NCI-H82 (cell line): Measurements from ENCODE around the gene PRDM12.

ENCODE experiments used
- DNase-seq: peaks from one replicate; lab custom pipeline; 2025; lab: John Stamatoyannopoulos, UW

PRDM12 gene

GRCh38 chr9:130689937-130690700 is 25.7 kb downstream of the PRDM12 start:
- DNase-seq, result peak; percentile 92

GRCh38 chr9:130692321-130692720 is 27.9 kb downstream of the PRDM12 start:
- no peak for DNase-seq

DNA sequence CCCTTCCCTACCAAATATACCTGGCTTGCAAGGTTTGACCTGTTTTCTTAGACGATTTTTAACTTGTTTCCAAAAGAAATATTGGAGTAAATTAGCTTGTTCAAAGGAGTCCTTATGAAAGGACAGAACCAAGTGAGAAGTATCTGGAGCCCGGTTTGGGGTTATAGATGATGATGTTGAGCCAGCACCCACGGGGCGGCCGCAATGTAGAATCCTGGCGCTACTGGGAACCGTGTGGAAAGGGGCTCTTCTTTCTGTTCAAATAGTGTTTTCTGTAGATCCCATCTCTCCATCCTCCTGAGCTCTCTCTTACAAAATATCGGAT is 28.7 kb downstream of the PRDM12 start:
- DNase-seq, result no peak

DNA sequence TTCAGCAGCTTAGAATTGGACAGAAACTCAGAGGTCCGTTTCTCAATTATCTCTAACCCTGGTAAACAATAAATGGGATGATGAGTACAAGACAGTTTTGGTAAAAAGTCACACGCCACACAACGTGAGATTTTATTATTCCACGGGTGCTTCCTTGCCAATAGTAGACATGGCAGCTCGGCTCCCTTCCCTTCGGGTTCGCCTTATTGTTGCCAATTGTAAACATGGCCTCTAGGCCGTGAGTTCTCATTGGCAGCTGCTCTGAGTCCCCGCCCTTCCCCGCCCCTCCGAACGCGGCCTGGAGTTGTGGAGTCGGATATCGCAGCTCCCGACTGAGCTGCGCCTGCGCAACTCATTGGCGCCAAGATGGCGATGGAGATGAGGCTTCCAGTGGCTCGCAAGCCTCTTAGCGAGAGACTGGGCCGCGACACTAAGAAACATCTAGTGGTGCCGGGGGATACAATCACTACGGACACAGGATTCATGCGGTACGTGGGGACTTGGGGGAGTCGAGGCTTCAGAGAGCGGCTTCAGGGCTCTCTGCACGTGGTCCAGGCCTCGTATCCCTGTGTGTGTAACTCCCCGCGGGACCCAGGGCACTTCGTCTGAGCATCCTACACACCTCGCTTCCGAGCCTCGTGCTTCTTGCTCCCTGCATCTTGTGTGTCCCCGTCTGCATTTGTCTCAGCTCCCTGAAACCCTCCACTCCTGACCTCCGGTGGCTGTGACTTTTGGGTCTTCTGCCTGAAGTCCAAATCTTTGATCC is 29.2 kb downstream of the PRDM12 start, which contains the start of gene EXOSC2:
TSS of gene EXOSC2 (plus strand) at position 355 of the 766 bp plus-strand sequence. CDS start at position 367, 12 bp downstream.
- peak; percentile 99 for DNase-seq

GRCh38 chr9:130694205-130694604 is 29.8 kb downstream of the PRDM12 start:
- DNase-seq, result peak; percentile 37

- DNase-seq, result peak; percentile 71
Observed at GRCh38 chr9:130696139-130696650, 31.8 kb downstream of the PRDM12 start.

- no peak for DNase-seq
Observed at GRCh38 chr9:130696996-130697395, 32.6 kb downstream of the PRDM12 start.

GRCh38 chr9:130698514-130698913 is 34.1 kb downstream of the PRDM12 start:
- DNase-seq, result no peak

DNA sequence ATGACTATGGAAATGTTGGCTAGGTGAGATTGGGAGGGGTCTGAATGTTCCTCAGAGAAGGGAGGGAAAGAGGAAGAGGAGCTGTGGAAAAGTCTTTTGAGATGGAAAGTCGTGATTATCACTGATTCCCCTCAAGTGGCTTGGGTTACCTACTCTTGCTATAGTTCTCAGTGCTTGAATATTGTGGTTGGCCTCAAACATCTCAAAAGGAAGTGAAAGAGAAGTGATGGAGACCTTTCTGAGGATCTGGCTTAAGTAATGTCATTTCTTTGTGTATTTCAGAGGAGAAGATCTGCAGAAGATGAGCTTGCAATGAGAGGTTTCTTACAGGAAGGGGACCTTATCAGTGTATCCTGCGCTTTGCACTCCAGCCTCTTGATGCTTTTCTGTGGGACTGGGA is 34.7 kb downstream of the PRDM12 start:
- DNase-seq, result no peak

GRCh38 chr9:130701059-130702022 is 36.9 kb downstream of the PRDM12 start:
- peak; percentile 80 for DNase-seq

GRCh38 chr9:130703501-130703900 is 39.1 kb downstream of the PRDM12 start:
- DNase-seq, result no peak

DNA sequence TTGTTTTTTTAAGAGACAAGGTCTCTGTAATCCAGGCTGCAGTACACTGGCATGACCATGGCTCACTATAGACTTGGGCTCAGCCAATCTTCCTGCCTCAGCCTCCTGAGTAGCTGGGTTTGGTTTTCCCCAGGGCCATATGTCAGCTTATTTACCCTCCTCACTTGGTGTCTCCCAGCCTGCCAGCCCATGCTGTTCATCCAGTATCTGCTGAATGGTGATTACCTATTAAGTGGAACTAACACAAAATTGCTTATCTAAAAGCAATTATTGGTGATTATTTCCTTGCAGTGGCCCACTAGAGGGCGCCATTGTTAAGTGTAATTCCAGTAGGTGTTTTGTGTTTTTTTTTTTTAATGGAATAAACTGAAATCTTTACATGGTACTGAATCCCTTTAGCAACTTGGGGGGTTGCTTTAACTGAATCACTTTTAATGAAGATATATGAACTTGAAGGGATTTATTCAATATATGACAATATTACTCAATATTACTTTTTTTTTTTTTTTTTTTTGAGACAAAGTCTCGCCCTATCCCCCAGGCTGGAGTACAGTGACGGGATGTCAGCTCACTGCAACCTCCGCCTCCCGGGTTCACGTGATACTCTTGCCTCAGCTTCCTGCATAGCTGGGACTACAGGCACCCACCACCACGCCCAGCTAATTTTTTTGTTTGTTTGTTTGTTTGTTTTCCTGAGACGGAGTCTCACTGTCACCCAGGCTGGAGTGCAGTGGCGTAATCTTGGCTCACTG is 43.0 kb downstream of the PRDM12 start:
- DNase-seq, result peak; percentile 86

DNA sequence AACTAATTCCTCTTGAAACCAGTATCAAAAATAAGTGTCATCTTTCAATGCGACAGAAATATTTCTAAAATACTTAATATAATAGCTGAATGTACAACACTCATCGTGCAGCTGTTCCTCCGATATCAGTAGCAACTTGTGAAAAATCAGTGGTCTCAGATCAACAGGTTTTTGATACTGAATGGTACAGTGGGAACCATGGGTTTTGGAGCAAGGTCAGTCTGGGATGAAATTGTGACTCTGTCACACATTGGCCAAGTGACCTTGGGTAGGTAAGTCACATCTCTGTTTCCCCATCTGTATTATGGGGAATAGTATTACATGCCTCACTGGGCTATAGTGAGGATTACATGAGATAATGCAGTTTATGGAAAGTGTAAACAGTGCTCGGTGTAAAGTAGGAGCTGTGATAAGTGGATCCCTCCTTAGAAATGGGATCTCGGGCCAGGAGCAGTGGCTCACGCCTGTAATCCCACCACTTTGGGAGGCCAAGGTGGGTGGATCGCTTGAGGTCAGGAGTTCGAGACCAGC is 46.5 kb downstream of the PRDM12 start:
- DNase-seq, result peak; percentile 56

- DNase-seq, result no peak
Observed at GRCh38 chr9:130711469-130711868, 47.1 kb downstream of the PRDM12 start.

DNA sequence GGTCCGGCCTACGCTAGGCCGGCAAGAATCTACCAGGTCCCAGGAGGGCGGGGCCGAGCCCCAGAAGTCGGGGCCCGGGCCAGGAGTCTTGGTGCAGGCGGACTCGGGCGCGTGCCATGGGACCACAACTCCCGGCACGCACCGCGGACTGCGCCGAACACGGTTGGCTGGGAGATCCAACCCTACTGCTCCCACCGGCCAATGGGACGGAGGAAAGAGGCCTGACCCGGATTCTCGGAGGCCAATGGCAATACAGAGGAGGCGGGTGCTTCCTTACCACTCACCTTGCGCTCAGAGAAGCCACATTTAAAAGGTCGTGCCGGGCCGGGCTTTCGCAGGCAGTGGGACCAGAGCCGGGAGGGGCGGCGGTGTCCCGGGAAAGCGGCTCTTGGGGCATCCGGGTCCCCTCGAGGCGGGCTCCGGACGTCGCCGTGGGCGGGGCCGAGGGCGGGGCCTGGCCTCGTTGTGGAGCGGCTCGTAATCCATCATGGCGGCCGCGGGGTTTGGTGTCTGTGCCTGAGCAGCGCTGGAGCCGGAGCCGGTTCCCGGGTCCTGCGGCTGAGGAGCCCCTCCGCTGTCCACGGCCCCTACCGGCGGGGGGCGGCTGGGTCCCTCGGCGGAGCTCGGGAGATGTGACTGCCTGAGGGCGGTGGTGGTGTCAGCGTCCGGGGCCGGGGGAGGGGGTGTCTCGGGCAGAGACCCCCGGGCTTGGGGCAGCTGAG is 48.3 kb downstream of the PRDM12 start:
- DNase-seq, result peak; percentile 98

- DNase-seq, result peak; percentile 39
Observed at GRCh38 chr9:130713286-130713960, 49.0 kb downstream of the PRDM12 start.

DNA sequence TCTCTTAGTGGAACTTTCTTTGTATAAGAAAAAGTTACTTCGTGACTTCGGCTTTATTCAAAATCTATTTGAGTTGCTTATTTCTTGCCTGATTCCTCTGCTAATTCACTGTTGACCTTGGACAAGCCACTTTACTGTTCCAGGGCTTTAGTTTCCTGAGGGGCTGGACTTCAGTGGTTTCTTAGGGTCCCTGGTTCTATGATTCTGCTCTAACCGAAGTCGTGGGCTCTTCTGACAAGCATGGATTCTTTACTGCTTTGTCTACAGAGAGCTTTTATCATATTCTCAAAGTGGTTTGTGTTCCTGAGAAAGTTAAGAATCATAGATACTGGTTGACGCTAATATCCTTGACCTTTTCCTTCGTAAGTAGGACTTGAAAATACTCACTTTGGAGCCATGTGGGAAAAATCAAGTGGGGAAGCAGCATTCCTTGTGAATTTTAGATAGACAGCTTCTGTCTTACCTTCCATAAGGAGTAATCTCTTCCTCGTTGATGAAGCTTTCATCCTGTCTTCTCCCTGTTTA is 50.3 kb downstream of the PRDM12 start:
- DNase-seq, result no peak

DNA sequence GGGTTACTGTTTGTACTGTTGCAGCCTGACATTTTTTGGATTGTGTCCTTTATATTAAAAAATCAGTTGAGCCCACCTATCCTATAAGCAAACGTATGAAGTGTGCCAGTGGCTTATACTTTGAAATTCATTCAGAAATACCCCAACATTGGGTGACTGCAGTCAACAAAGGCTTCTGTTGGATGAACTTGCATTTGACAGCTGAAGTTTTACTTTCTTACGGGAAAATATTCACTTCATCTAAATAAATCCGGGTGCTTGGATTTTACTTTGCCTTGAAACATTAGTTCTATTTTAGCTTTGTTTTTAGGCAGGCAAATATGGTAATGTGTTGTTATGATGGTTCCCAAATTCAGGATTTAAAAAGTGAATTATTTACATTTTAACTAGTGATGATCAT is 50.9 kb downstream of the PRDM12 start:
- no peak for DNase-seq

DNA sequence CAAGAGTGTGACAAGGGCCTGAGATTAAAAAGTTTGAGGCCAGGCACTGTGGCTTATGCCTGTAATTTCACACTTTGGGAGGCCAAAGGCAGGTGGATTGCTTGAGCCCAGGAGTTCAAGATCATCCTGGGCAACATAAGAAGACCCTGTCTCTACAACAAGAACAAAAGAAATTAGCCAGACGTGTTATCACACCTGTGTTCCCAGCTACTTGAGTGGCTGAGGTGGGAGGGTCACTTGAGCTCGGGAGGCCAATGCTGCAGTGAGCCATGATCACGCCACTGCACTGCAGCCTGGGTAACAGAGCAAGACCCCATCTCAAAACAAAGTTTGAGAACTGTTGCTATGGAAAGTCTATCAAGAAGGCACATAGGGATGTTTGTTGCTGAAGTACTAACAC is 54.2 kb downstream of the PRDM12 start:
- no peak for DNase-seq
